ENCODE results near the gene EXOC3L1.

DNA sequence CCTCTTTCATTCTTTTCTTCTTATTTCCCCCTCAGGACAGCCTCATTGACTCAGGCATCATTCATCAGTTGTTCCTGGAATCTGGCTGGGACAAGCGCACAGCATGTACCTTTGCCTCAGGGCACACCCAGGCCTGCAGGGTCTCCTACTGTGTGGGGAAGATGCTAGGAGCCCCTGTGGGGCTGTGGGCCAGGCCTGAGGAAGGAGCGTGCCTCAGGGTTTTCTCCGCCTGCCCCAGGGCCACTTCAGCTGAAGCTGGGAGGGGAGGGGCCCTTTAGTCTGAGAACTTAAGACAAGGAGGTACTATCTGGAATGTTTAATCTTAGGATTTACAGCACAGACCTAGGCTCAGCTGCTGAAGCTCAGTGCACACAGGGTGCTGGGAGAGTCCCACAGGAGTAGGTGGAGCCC lies 16.9 kb upstream of the EXOC3L1 start:
- TF ChIP-seq EZH2phosphoT487 (IDR thresholded peaks at IDR 0.05; ENCODE audit: borderline replicate concordance, low read depth, low read length), result no peak
- TF ChIP-seq CTCF (conservative IDR thresholded peaks at IDR 0.05; ENCODE audit: low read length), result no peak

Measured in OCI-LY7 (cell line).